ENCODE data around the gene DGCR2.
"Not testable (repeated sequence)": the region's sequence is repeated elsewhere in the genome, so short reads cannot be mapped to it uniquely, and the experiment has no call there.

The DGCR2 gene

GRCh38 chr22:19033568-19033905 lies 88.7 kb downstream of the DGCR2 start:
- not testable (repeated sequence) for ATAC-seq (replicated peaks); H3K4me3 Mint-ChIP-seq; H3K36me3 Mint-ChIP-seq; H3K9me3 Mint-ChIP-seq; H3K4me1 Mint-ChIP-seq; H3K27ac Mint-ChIP-seq; DNase-seq
- H3K27me3 Mint-ChIP-seq: peaks cover 11 to 21% of the 10 kb centered on the region in 2 donors

- H3K36me3 Mint-ChIP-seq; ATAC-seq (replicated peaks); H3K4me1 Mint-ChIP-seq; H3K9me3 Mint-ChIP-seq; DNase-seq; H3K4me3 Mint-ChIP-seq: not testable (repeated sequence)
- H3K27ac Mint-ChIP-seq: peak overlapping the region; percentile 87
- H3K27me3 Mint-ChIP-seq: peaks cover 15 to 27% of the 10 kb centered on the region in 2 donors
Measured at GRCh38 chr22:19032898-19033567, 89.2 kb downstream of the DGCR2 start.

- H3K4me1 Mint-ChIP-seq; DNase-seq; H3K9me3 Mint-ChIP-seq; ATAC-seq (replicated peaks); H3K36me3 Mint-ChIP-seq; H3K27ac Mint-ChIP-seq; H3K4me3 Mint-ChIP-seq: not testable (repeated sequence)
- H3K27me3 Mint-ChIP-seq: peaks cover 21 to 31% of the 10 kb centered on the region in 2 donors
Measured at GRCh38 chr22:19032156-19032785, 89.9 kb downstream of the DGCR2 start.

- not testable (repeated sequence) for ATAC-seq (replicated peaks); H3K36me3 Mint-ChIP-seq; H3K9me3 Mint-ChIP-seq; H3K4me3 Mint-ChIP-seq; H3K4me1 Mint-ChIP-seq; DNase-seq; H3K27ac Mint-ChIP-seq
- H3K27me3 Mint-ChIP-seq: peaks cover 27 to 38% of the 10 kb centered on the region in 2 donors
Measured at GRCh38 chr22:19030889-19031252, 91.3 kb downstream of the DGCR2 start.

GRCh38 chr22:19030226-19030888 lies 91.9 kb downstream of the DGCR2 start:
- H3K27me3 Mint-ChIP-seq: peaks cover 27 to 38% of the 10 kb centered on the region in 2 donors
- H3K9me3 Mint-ChIP-seq; H3K36me3 Mint-ChIP-seq; ATAC-seq (replicated peaks); H3K4me3 Mint-ChIP-seq; H3K4me1 Mint-ChIP-seq; H3K27ac Mint-ChIP-seq; DNase-seq: not testable (repeated sequence)

GRCh38 chr22:19029113-19030103 lies 92.8 kb downstream of the DGCR2 start:
- ATAC-seq (replicated peaks): peak in 1 of 2 donors; percentile 30
- not testable (repeated sequence) for H3K36me3 Mint-ChIP-seq, H3K4me1 Mint-ChIP-seq, DNase-seq, H3K27ac Mint-ChIP-seq, H3K9me3 Mint-ChIP-seq
- Mint-ChIP-seq H3K27me3 (peaks cover 28 to 40% of the 10 kb centered on the region in 2 donors), H3K4me3 (peak overlapping the region; percentile 21 to 26)

GRCh38 chr22:19028060-19028455 lies 94.2 kb downstream of the DGCR2 start:
- not testable (repeated sequence) for H3K27ac Mint-ChIP-seq; H3K4me3 Mint-ChIP-seq; H3K9me3 Mint-ChIP-seq; H3K36me3 Mint-ChIP-seq; DNase-seq; ATAC-seq (replicated peaks); H3K4me1 Mint-ChIP-seq
- peaks cover 31 to 53% of the 10 kb centered on the region in 2 donors for H3K27me3 Mint-ChIP-seq

GRCh38 chr22:19027371-19028059 lies 94.7 kb downstream of the DGCR2 start:
- not testable (repeated sequence) for H3K27ac Mint-ChIP-seq; DNase-seq; H3K4me3 Mint-ChIP-seq; H3K4me1 Mint-ChIP-seq; ATAC-seq (replicated peaks); H3K9me3 Mint-ChIP-seq; H3K36me3 Mint-ChIP-seq
- H3K27me3 Mint-ChIP-seq: peaks cover 31 to 53% of the 10 kb centered on the region in 2 donors

- H3K27ac Mint-ChIP-seq; H3K36me3 Mint-ChIP-seq; H3K4me1 Mint-ChIP-seq; H3K4me3 Mint-ChIP-seq; ATAC-seq (replicated peaks); DNase-seq; H3K9me3 Mint-ChIP-seq: not testable (repeated sequence)
- peaks cover 31 to 47% of the 10 kb centered on the region in 2 donors for H3K27me3 Mint-ChIP-seq
Measured at GRCh38 chr22:19026080-19026479, 96.1 kb downstream of the DGCR2 start.

GRCh38 chr22:19024956-19025489 lies 97.2 kb downstream of the DGCR2 start:
- not testable (repeated sequence) for ATAC-seq (replicated peaks); H3K4me1 Mint-ChIP-seq; DNase-seq; H3K27ac Mint-ChIP-seq; H3K4me3 Mint-ChIP-seq; H3K9me3 Mint-ChIP-seq; H3K36me3 Mint-ChIP-seq
- H3K27me3 Mint-ChIP-seq: peaks cover 28 to 37% of the 10 kb centered on the region in 2 donors

GRCh38 chr22:19023931-19024330 lies 98.3 kb downstream of the DGCR2 start:
- not testable (repeated sequence) for ATAC-seq (replicated peaks); H3K4me3 Mint-ChIP-seq; H3K27ac Mint-ChIP-seq; H3K36me3 Mint-ChIP-seq; H3K4me1 Mint-ChIP-seq; DNase-seq; H3K9me3 Mint-ChIP-seq
- peaks cover 37 to 46% of the 10 kb centered on the region in 2 donors for H3K27me3 Mint-ChIP-seq

- no peak for ATAC-seq (replicated peaks)
- no peak overlapping the region for H3K27ac Mint-ChIP-seq
- peaks cover 0 to 4% of the 10 kb centered on the region in 2 donors for H3K4me1 Mint-ChIP-seq
- no peak overlapping the region for H3K4me3 Mint-ChIP-seq
- H3K9me3 Mint-ChIP-seq: no peaks in the 10 kb centered on the region
- no peak for DNase-seq
- peaks cover 35 to 43% of the 10 kb centered on the region in 2 donors for H3K27me3 Mint-ChIP-seq
- H3K36me3 Mint-ChIP-seq: no peaks in the 10 kb centered on the region
Measured at GRCh38 chr22:19022755-19023154, 99.5 kb downstream of the DGCR2 start.

- H3K27ac Mint-ChIP-seq: no peak overlapping the region
- no peaks in the 10 kb centered on the region for H3K36me3 Mint-ChIP-seq
- no peak for DNase-seq
- no peaks in the 10 kb centered on the region for H3K4me1 Mint-ChIP-seq
- peaks cover 24 to 31% of the 10 kb centered on the region in 2 donors for H3K27me3 Mint-ChIP-seq
- H3K9me3 Mint-ChIP-seq: no peaks in the 10 kb centered on the region
- H3K4me3 Mint-ChIP-seq: no peak overlapping the region
- ATAC-seq (replicated peaks): no peak
Measured at GRCh38 chr22:19019679-19020032, 102.6 kb downstream of the DGCR2 start.

All from stimulated activated naive B cell treated with anti-CD40 and anti-IgM and Interleukin-4, amounts not matched to agents 10 μg/mL and 1 μg/mL and 100 μg/mL, for 72 hours (primary cell).